SJCRH30 (cell line): ENCODE results near the gene DNAJA3. TPM values are rescaled to one million over a fixed set of nuclear protein-coding genes. Genes with fewer than 3 reads are reported as not detected.

ENCODE experiments used
- DNase-seq, 2 experiments: peaks; one replicate each; pipeline ENCODE4 v3.0.0-alpha.2; 2015 to 2020
- H3K27ac ChIP-seq: fragments of 250-450 bp; sonication (Bioruptor Pico); 2 replicates; pipeline ENCODE4 v1.5.1; 2020; ENCODE audit warnings: mild to moderate bottlenecking, moderate library complexity
- H3K27me3 ChIP-seq: fragments of 250-450 bp; sonication (Bioruptor Pico); 2 replicates; pipeline ENCODE4 v1.5.1; 2020; ENCODE audit warnings: mild to moderate bottlenecking, moderate library complexity
- H3K36me3 ChIP-seq: fragments of 250-450 bp; sonication (Bioruptor Pico); 2 replicates; pipeline ENCODE4 v1.5.1; 2020; ENCODE audit warnings: mild to moderate bottlenecking, moderate library complexity
- H3K4me1 ChIP-seq: fragments of 250-450 bp; sonication (Bioruptor Pico); 2 replicates; pipeline ENCODE4 v1.5.1; 2020; ENCODE audit warnings: mild to moderate bottlenecking, moderate library complexity
- H3K4me3 ChIP-seq: fragments of 250-450 bp; sonication (Bioruptor Pico); 2 replicates; pipeline ENCODE4 v1.5.1; 2020; ENCODE audit warnings: mild to moderate bottlenecking, moderate library complexity
- H3K9me3 ChIP-seq: fragments of 250-450 bp; sonication (Bioruptor Pico); replicated peaks from 2 replicates; pipeline ENCODE4 v1.5.1; 2020; ENCODE audit warnings: mild to moderate bottlenecking, moderate library complexity
- total RNA-seq: library from RNA; depleted of rRNA; stranded (reverse); fragments of >200 nt; shearing (Covaris generic); gene quantifications from 2 replicates; pipeline ENCODE4 v1.2.3, GENCODE V29; 2014; rRNA removed

Gene DNAJA3
- total RNA-seq = 55.4 and 56.7 TPM in 2 replicates

- H3K9me3 ChIP-seq = no peaks in the 10 kb centered on the region
- peak within 1 kb of the TSS; percentile 96 for H3K27ac ChIP-seq
- H3K4me1 ChIP-seq = peaks cover 3% of the 10 kb centered on the region; the same call in 1 of the 2 replicates
- H3K4me3 ChIP-seq = peak within 1 kb of the TSS; percentile 85
- H3K36me3 ChIP-seq = peaks cover 3% of the 10 kb centered on the region; the same call in 1 of the 2 replicates
- peak; percentile 90 to 94 for DNase-seq
- H3K27me3 ChIP-seq = no peaks in the 10 kb centered on the region
Measured at GRCh38 chr16:4425378-4426020, at the start of gene DNAJA3. TSS of gene DNAJA3 (plus strand) at chr16:4425868. CDS start at chr16:4425882, 14 bp downstream.

- Histone ChIP-seq H3K27me3 (no peaks in the 10 kb centered on the region), H3K36me3 (no peaks in the 10 kb centered on the region), H3K4me1 (peaks cover 24% of the 10 kb centered on the region), H3K27ac (no peak overlapping the region), H3K4me3 (no peak overlapping the region), H3K9me3 (no peaks in the 10 kb centered on the region)
- no peak for DNase-seq
Measured at GRCh38 chr16:4376126-4376892, 49.4 kb upstream of the DNAJA3 start.

- Histone ChIP-seq H3K9me3 (no peaks in the 10 kb centered on the region), H3K27ac (no peak overlapping the region), H3K27me3 (no peaks in the 10 kb centered on the region), H3K36me3 (no peaks in the 10 kb centered on the region), H3K4me1 (peaks cover 22% of the 10 kb centered on the region), H3K4me3 (no peak overlapping the region)
- DNase-seq = no peak
Measured at GRCh38 chr16:4376893-4377572, 48.6 kb upstream of the DNAJA3 start.

DNA sequence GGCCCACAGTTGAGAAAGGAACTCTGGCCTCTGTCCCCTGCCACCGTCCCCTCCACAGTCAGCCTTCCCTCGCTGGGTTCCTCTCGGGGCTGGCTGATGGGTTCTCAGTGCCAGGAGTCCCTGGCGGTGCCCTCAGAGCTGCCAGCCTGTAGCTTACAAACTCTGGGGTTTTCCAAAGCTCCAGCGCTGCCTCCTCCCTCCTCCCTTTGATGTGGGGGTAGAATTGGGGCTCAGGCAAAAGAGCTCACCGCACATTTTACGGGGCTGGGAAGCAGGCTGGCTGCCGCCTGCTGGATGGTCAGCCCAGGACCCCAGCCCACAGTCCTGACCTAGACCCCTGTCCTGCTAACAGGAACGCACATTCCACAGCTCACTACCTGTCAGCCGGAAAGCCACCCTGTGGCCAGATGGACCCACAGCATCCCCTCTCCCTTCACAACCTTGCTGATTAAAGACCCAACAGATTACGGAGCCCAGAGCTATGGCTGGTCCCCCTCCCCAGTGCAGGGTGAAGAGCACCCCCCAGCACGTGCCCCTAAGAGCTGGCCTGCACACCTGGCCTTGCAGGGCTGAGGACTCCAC, 48.0 kb upstream of the DNAJA3 start:
- no peaks in the 10 kb centered on the region for H3K27me3 ChIP-seq
- no peaks in the 10 kb centered on the region for H3K36me3 ChIP-seq
- H3K4me1 ChIP-seq = peaks cover 19% of the 10 kb centered on the region
- no peak overlapping the region for H3K4me3 ChIP-seq
- no peaks in the 10 kb centered on the region for H3K9me3 ChIP-seq
- DNase-seq = no peak
- H3K27ac ChIP-seq = no peak overlapping the region

GRCh38 chr16:4378161-4378666, 47.5 kb upstream of the DNAJA3 start:
- Histone ChIP-seq H3K9me3 (no peaks in the 10 kb centered on the region), H3K36me3 (no peaks in the 10 kb centered on the region), H3K27me3 (no peaks in the 10 kb centered on the region), H3K27ac (no peak overlapping the region), H3K4me3 (no peak overlapping the region), H3K4me1 (peaks cover 13% of the 10 kb centered on the region)
- no peak for DNase-seq

DNA sequence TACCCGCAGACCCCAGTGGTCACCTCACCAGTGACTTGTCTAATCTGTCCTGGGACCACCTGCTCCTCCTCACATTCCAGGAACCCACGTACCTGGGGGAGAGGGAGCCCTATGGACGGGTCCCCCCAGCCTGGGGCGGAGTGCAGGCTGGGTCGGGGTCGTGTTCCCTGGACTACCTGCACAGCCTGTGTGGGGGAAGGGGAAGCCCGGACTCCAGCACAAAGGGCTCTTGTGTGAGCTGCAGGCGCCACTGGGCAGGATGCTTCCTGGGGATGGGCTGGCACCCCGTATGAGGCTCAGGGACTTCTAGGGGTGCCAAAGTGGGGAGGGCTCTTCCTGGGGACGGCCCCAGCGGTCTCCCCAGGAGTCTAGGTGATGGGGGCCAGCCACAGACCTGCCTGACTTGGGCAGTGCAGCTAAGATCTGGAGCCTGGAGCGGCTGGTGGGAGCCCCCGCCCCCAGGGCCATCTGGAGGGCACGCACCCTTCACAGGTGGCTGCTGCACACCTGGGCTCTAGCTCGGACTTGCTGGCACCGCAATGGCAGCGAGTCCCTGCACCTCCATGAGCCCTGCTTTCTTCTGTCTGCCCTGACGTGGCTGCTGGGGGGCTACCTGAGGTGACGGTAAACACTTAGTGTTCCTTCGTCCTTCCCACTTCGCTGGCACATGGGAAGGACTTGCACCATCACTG, 46.5 kb upstream of the DNAJA3 start:
- DNase-seq = no peak
- no peak overlapping the region for H3K4me3 ChIP-seq
- H3K9me3 ChIP-seq = no peaks in the 10 kb centered on the region
- H3K27ac ChIP-seq = no peak overlapping the region
- H3K4me1 ChIP-seq = peaks cover 6% of the 10 kb centered on the region
- H3K27me3 ChIP-seq = no peaks in the 10 kb centered on the region
- H3K36me3 ChIP-seq = no peaks in the 10 kb centered on the region

DNA sequence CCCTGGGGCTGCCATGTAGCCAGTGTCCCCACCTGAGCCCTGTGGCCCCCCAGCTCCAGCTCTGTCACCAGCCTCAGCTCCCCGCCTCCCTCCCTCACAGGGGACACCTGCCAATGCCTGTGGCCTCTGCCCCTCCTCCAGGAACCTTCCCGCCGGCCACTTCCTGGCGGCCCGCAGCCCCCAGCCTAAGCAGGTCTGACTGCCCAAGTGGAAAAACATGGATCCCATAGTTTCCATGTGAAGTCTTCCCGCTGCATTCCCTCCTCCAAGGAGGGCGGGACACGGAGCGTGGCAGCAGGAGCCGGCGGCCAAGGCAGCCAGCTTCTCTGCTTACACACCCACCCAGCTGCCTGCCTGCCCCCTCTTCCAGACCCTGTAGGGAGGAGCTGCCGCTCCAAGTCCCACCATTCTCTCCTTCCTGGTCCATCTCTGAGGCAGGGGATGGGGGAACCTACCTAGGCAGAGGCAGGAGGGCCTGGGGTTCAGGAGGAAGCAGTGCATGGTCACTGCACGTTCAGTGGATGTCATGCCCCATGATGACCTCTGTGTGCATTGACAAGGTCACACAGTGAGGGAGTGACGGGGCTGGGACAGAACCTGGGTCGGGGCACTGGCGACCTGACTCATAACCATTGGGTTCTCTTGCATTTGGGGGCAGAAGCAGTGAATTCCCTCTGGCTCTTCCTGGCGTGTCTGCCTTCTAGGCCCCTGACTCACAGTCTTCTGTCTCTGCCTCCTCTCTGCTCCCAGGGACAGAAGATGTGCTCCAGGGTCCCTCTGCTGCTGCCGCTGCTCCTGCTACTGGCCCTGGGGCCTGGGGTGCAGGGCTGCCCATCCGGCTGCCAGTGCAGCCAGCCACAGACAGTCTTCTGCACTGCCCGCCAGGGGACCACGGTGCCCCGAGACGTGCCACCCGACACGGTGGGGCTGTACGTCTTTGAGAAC, 45.3 kb upstream of the DNAJA3 start:
- DNase-seq = no peak
- no peaks in the 10 kb centered on the region for H3K27me3 ChIP-seq
- no peaks in the 10 kb centered on the region for H3K9me3 ChIP-seq
- H3K4me3 ChIP-seq = no peak overlapping the region
- H3K4me1 ChIP-seq = no peaks in the 10 kb centered on the region; the same call in 1 of the 2 replicates
- no peaks in the 10 kb centered on the region for H3K36me3 ChIP-seq
- H3K27ac ChIP-seq = no peak overlapping the region

GRCh38 chr16:4381072-4381934, 44.4 kb upstream of the DNAJA3 start:
- H3K36me3 ChIP-seq = no peaks in the 10 kb centered on the region
- H3K27ac ChIP-seq = no peak overlapping the region
- H3K27me3 ChIP-seq = no peaks in the 10 kb centered on the region
- DNase-seq = no peak
- no peak overlapping the region for H3K4me3 ChIP-seq
- H3K9me3 ChIP-seq = no peaks in the 10 kb centered on the region
- no peaks in the 10 kb centered on the region; the same call in 1 of the 2 replicates for H3K4me1 ChIP-seq

DNA sequence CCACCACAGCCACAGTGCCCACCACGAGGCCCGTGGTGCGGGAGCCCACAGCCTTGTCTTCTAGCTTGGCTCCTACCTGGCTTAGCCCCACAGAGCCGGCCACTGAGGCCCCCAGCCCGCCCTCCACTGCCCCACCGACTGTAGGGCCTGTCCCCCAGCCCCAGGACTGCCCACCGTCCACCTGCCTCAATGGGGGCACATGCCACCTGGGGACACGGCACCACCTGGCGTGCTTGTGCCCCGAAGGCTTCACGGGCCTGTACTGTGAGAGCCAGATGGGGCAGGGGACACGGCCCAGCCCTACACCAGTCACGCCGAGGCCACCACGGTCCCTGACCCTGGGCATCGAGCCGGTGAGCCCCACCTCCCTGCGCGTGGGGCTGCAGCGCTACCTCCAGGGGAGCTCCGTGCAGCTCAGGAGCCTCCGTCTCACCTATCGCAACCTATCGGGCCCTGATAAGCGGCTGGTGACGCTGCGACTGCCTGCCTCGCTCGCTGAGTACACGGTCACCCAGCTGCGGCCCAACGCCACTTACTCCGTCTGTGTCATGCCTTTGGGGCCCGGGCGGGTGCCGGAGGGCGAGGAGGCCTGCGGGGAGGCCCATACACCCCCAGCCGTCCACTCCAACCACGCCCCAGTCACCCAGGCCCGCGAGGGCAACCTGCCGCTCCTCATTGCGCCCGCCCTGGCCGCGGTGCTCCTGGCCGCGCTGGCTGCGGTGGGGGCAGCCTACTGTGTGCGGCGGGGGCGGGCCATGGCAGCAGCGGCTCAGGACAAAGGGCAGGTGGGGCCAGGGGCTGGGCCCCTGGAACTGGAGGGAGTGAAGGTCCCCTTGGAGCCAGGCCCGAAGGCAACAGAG, 43.5 kb upstream of the DNAJA3 start:
- H3K27me3 ChIP-seq = no peaks in the 10 kb centered on the region
- no peak for DNase-seq
- H3K4me3 ChIP-seq = no peak overlapping the region
- H3K36me3 ChIP-seq = no peaks in the 10 kb centered on the region
- H3K4me1 ChIP-seq = no peaks in the 10 kb centered on the region
- no peak overlapping the region for H3K27ac ChIP-seq
- no peaks in the 10 kb centered on the region for H3K9me3 ChIP-seq

DNA sequence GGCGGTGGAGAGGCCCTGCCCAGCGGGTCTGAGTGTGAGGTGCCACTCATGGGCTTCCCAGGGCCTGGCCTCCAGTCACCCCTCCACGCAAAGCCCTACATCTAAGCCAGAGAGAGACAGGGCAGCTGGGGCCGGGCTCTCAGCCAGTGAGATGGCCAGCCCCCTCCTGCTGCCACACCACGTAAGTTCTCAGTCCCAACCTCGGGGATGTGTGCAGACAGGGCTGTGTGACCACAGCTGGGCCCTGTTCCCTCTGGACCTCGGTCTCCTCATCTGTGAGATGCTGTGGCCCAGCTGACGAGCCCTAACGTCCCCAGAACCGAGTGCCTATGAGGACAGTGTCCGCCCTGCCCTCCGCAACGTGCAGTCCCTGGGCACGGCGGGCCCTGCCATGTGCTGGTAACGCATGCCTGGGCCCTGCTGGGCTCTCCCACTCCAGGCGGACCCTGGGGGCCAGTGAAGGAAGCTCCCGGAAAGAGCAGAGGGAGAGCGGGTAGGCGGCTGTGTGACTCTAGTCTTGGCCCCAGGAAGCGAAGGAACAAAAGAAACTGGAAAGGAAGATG, 42.8 kb upstream of the DNAJA3 start:
- no peaks in the 10 kb centered on the region for H3K27me3 ChIP-seq
- no peak overlapping the region for H3K27ac ChIP-seq
- H3K36me3 ChIP-seq = no peaks in the 10 kb centered on the region
- no peak for DNase-seq
- peaks cover 3% of the 10 kb centered on the region; the same call in 1 of the 2 replicates for H3K4me1 ChIP-seq
- H3K9me3 ChIP-seq = no peaks in the 10 kb centered on the region
- no peak overlapping the region for H3K4me3 ChIP-seq

DNA sequence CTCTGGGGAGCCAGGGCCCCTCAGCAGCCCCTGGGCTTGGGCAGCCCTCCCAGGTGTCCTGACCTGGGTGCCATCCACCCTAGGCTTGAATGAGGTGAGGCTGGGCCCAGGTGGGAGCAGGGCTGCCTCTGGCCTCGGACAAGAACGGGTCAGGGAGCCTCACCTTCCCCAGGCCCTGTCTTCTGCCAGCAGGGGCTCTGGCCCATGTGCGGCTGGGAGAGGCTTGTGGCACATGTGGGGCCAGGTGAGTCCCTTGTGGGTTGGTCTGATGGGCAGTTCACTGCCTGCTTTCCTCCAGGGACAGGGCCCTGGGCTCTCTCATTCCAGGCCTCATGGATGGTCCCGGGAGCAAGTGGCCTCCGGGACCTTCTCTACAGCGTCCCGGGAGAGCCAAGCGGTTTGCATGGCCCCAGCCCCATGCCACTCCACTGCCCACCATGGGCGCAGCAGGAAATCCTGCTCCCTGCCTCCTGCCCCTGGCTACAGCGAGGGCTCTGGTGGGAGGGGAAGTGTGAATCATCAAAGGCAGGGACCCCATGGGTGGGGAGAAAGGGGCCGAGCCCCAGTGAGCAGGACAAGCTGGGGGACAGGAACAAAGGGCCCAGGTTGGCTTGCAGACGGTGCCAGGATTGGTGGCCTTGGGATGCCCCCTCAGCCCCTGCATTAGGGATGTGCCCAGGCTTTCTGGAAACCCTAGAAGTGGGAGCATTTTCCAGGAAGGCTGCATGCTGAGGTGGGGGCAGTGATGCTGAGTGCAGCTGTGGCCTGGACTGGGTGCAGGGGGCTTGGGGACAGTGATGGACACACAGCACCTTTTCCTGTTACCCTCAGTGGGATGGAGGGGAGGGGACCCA, 41.9 kb upstream of the DNAJA3 start:
- Histone ChIP-seq H3K9me3 (no peaks in the 10 kb centered on the region), H3K27ac (no peak overlapping the region), H3K4me3 (no peak overlapping the region), H3K36me3 (no peaks in the 10 kb centered on the region), H3K27me3 (no peaks in the 10 kb centered on the region), H3K4me1 (peaks cover 11% of the 10 kb centered on the region; the same call in 1 of the 2 replicates)
- DNase-seq = no peak
